Spleen (tissue), 11 donors: ENCODE measurements around the gene RUFY3. TPM values are rescaled to one million over a fixed set of nuclear protein-coding genes. Genes with fewer than 3 reads are reported as not detected.

Source experiments
- DNase-seq: peaks from one replicate; pipeline ENCODE4 v3.0.0-alpha.2; 2020
- H3K27ac ChIP-seq, 8 donors: fragments of 200-600 bp; sonication (generic) in 7 of 8; 1 replicate in 4 of 8; 2 replicates in 4 of 8; pipeline versions ENCODE4 v1.5.0 to v1.8.0; 2016 to 2021; ENCODE audit warnings: inconsistent platforms in 4 of 8, mild to moderate bottlenecking in 4 of 8, moderate library complexity in 1 of 8
- H3K27me3 ChIP-seq, 7 donors: fragments of 200-600 bp; sonication (generic) in 6 of 7; replicated peaks in 1 of 7; 1 replicate in 4 of 7; 2 replicates in 3 of 7; pipeline versions ENCODE4 v1.5.0 to v1.8.0; 2016 to 2021; ENCODE audit warnings: inconsistent platforms in 3 of 7, mild to moderate bottlenecking in 1 of 7
- H3K36me3 ChIP-seq, 6 donors: fragments of 200-600 bp; sonication (generic) in 5 of 6; 1 replicate in 4 of 6; 2 replicates in 2 of 6; pipeline versions ENCODE4 v1.5.0 to v1.8.0; 2016 to 2021; ENCODE audit warnings: inconsistent platforms in 2 of 6
- H3K4me1 ChIP-seq, 6 donors: fragments of 200-600 bp; sonication (generic) in 5 of 6; 1 replicate in 3 of 6; 2 replicates in 3 of 6; pipeline versions ENCODE4 v1.5.0 to v1.8.0; 2016 to 2021; ENCODE audit warnings: inconsistent platforms in 3 of 6
- H3K4me3 ChIP-seq, 8 donors: fragments of 200-600 bp; sonication (generic) in 7 of 8; 1 replicate in 4 of 8; 2 replicates in 4 of 8; pipeline versions ENCODE4 v1.5.0 to v1.8.0; 2016 to 2021; ENCODE audit warnings: inconsistent platforms in 4 of 8, mild to moderate bottlenecking in 4 of 8, moderate library complexity in 2 of 8
- H3K9me3 ChIP-seq, 8 donors: fragments of 200-600 bp; sonication (generic) in 7 of 8; 1 replicate in 4 of 8; 2 replicates in 4 of 8; pipeline versions ENCODE4 v1.5.0 to v1.8.0; 2016 to 2021; ENCODE audit warnings: inconsistent platforms in 4 of 8
- CTCF ChIP-seq, 11 experiments: fragments of 200-600 bp in 7 of 11; fragments of 450-650 bp in 4 of 11; sonication (generic) in 4 of 11; IDR thresholded peaks in 8 of 11; conservative IDR thresholded peaks in 3 of 11; 1 replicate in 7 of 11; 2 replicates in 4 of 11; pipeline versions ENCODE4 v1.4.0 to v1.8.0; 2016 to 2021; ENCODE audit warnings: antibody characterized with exemption in 11 of 11, inconsistent platforms in 4 of 11, mild to moderate bottlenecking in 1 of 11
- POLR2A ChIP-seq, 3 donors: fragments of 450-650 bp; IDR thresholded peaks; one replicate each; pipeline ENCODE4 v1.5.1; 2017; ENCODE audit warnings: antibody characterized with exemption in 3 of 3, mild to moderate bottlenecking in 1 of 3
- POLR2AphosphoS5 ChIP-seq, 3 donors: sonication (generic); formaldehyde crosslinking; IDR thresholded peaks; one replicate each; pipeline ENCODE4 v1.5.1; 2017; ENCODE audit warnings: antibody characterized with exemption in 3 of 3
- WGBS, 5 donors: extraction: QIAGEN DNeasy Blood & Tissue Kit in 3 of 5; methylation state at CpG; one replicate each; pipeline versions ENCODE4 v1.1.5 to v1.1.7; 2013 to 2018; 5-methylcytosine and 5-hydroxymethylcytosine counted together
- intact Hi-C: fragments of 100-400 bp; cut with DNase I; formaldehyde crosslinking; loops from one replicate; pipeline ENCODE4 v1.15.0; 2023; ENCODE audit warnings: low total_unique reads
- polyA plus RNA-seq, 3 donors: library from polyadenylated mRNA; stranded (reverse); fragments of 200-250 nt; gene quantifications; one replicate each; pipeline ENCODE4 v1.2.1, GENCODE V29; 2013
- total RNA-seq, 7 donors: library from RNA; depleted of rRNA in 3 of 7; stranded (reverse); fragments of >200 nt in 3 of 7; fragmentation: NEBNext Ultra II Directional in 4 of 7; extraction: Animal tissue kit (Norgen Biotek cat#: 25700) in 4 of 7; gene quantifications; one replicate each; pipeline versions ENCODE4 v1.1.0 to v1.2.1, GENCODE V29; 2016 to 2021
- donor health status: healthy with polysubstance abuse.
- donor health status: DM: no; HTN: no; CAD: no; lungs with moderate emphysema.
- donor health status: DM: no; HTN: no; CAD: no.
- donor health status: Bipolar disorder and iron deficiency.
- donor health status: healthy.
- donor health status: DM: no; HTN: no; CAD: no.
- donor health status: DM: yes; HTN: yes; CAD: no.

RUFY3 gene
- total and polyA plus RNA-seq, 10 donors = 19.2 to 96.8 (median 76.2) TPM

DNA sequence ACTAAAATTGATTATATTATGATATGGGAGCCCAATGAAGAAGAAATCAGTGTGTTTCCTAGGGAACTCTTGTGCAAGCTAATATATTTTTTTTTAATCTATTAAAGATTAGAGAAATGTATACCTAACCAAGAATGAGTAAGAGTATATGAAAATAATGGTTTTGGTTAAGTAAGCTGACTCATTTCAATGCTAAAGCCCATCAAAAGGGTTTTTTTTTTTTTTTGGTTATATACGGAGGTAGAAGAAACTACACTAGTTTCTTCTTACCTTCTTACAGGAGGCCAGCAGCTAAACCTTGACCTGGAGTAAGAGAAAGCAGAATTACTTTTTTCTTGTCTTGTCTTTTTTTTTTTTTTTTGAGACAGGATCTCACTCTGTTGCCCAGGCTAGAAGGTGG, 27.5 kb downstream of the RUFY3 start:
- Histone ChIP-seq H3K9me3 (no peaks in the 10 kb centered on the region), H3K4me1 (peaks cover 0 to 40% (median 23%) of the 10 kb centered on the region in 6 donors), H3K27ac (no peak overlapping the region), H3K4me3 (no peak overlapping the region), H3K27me3 (no peaks in the 10 kb centered on the region), H3K36me3 (no peaks in the 10 kb centered on the region)
- intact Hi-C loops = no loop called here
- TF ChIP-seq POLR2AphosphoS5 (IDR thresholded peaks at IDR 0.05) = no peak
- no peak for TF ChIP-seq POLR2A (IDR thresholded peaks at IDR 0.05)
- no peak for TF ChIP-seq CTCF (IDR thresholded peaks at IDR 0.05 in 8 of 11, conservative IDR thresholded peaks at IDR 0.05 in 3 of 11)
- DNase-seq = no peak
- WGBS, 5 donors = 35 to 87% (median 65%) methylated on average over 1 of the region's 1 CpG

DNA sequence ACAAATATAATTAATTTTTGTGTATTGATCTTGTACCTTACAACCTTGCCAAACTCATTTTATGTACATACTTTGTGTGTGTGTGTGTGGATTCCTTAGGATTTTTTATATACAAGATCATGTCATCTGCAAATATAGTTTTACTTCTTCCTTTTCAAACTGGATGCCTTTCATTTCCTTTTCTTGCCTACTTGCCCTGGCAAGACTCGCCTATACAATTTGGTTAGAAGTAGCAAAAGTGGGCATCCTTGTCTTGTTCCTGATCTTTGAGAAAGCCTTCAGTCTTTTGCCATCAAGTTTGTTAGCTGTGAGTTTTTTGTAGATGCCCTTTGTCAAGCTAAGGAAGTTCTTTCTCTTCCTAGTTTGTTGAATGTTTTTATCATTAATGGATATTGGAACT, 30.5 kb downstream of the RUFY3 start:
- H3K4me1 ChIP-seq = peaks cover 0 to 49% (median 34%) of the 10 kb centered on the region in 6 donors
- intact Hi-C loops = no loop called here
- TF ChIP-seq POLR2AphosphoS5 (IDR thresholded peaks at IDR 0.05) (no peak), CTCF (IDR thresholded peaks at IDR 0.05 in 8 of 11, conservative IDR thresholded peaks at IDR 0.05 in 3 of 11) (no peak), POLR2A (IDR thresholded peaks at IDR 0.05) (no peak)
- no peaks in the 10 kb centered on the region for H3K27me3 ChIP-seq
- H3K36me3 ChIP-seq = no peaks in the 10 kb centered on the region
- peak overlapping the region in 2 of 8 donors; percentile 17 to 28 for H3K27ac ChIP-seq
- H3K9me3 ChIP-seq = no peaks in the 10 kb centered on the region
- WGBS, 5 donors = 42 to 77% (median 68%) methylated on average over 1 of the region's 1 CpG
- no peak for DNase-seq
- H3K4me3 ChIP-seq = no peak overlapping the region

GRCh38 chr4:70753630-70754029, 31.9 kb downstream of the RUFY3 start:
- peaks cover 0 to 53% (median 30%) of the 10 kb centered on the region in 6 donors for H3K4me1 ChIP-seq
- no peaks in the 10 kb centered on the region for H3K27me3 ChIP-seq
- H3K27ac ChIP-seq = peak overlapping the region in 5 of 8 donors; percentile 58 to 75 (median 68)
- no peaks in the 10 kb centered on the region for H3K9me3 ChIP-seq
- H3K4me3 ChIP-seq = no peak overlapping the region
- intact Hi-C loops = no loop called here
- no peak for TF ChIP-seq CTCF (IDR thresholded peaks at IDR 0.05 in 8 of 11, conservative IDR thresholded peaks at IDR 0.05 in 3 of 11)
- no peak for TF ChIP-seq POLR2AphosphoS5 (IDR thresholded peaks at IDR 0.05)
- TF ChIP-seq POLR2A (IDR thresholded peaks at IDR 0.05) = no peak
- no peak for DNase-seq
- H3K36me3 ChIP-seq = no peaks in the 10 kb centered on the region

DNA sequence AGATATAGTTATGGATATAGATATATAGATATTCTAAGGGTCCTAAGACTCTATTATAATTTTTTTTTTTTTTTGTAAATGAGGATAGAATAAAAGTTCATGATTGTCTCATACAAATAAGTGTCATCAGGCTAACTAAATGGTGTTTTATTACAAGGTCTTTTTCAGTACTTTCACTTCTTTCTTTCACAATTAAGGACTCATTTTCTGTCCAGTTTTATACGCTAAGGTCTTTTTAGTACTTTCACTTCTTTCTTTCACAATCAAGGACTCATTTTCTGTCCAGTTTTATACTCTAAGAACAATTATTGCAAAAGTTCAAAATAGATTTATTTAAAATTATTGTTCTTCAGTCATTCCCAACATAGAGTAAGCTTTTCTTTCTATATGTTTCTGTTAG, 32.7 kb downstream of the RUFY3 start:
- H3K4me3 ChIP-seq = peak overlapping the region in 2 of 8 donors; percentile 13 to 39
- DNase-seq = no peak
- 30 to 50% (median 44%) methylated on average over 1 of the region's 1 CpG for WGBS, 5 donors
- peaks cover 0 to 62% (median 36%) of the 10 kb centered on the region in 6 donors for H3K4me1 ChIP-seq
- no peaks in the 10 kb centered on the region for H3K27me3 ChIP-seq
- TF ChIP-seq POLR2AphosphoS5 (IDR thresholded peaks at IDR 0.05) = no peak
- no peak for TF ChIP-seq POLR2A (IDR thresholded peaks at IDR 0.05)
- no peak for TF ChIP-seq CTCF (IDR thresholded peaks at IDR 0.05 in 8 of 11, conservative IDR thresholded peaks at IDR 0.05 in 3 of 11)
- H3K27ac ChIP-seq = peak overlapping the region in 7 of 8 donors; percentile 36 to 75 (median 68)
- intact Hi-C loops = no loop called here
- no peaks in the 10 kb centered on the region for H3K36me3 ChIP-seq
- H3K9me3 ChIP-seq = no peaks in the 10 kb centered on the region
